Measurements from ENCODE around the gene GLDN. TPM values are rescaled to one million over a fixed set of nuclear protein-coding genes. Genes with fewer than 3 reads are reported as not detected.

The GLDN gene
- total RNA-seq, 1 donor from 2014 or later, result 4.8 TPM

GRCh38 chr15:51387699-51388041 is 46.2 kb downstream of the GLDN start:
- H3K27ac ChIP-seq (replicated peaks), result no peak overlapping the region
- DNase-seq, result no peak
- no peaks in the 10 kb centered on the region for H3K4me1 ChIP-seq
- no peaks in the 10 kb centered on the region for H3K36me3 ChIP-seq
- no peaks in the 10 kb centered on the region for H3K9me3 ChIP-seq (replicated peaks)
- TF ChIP-seq, protein P1, sequence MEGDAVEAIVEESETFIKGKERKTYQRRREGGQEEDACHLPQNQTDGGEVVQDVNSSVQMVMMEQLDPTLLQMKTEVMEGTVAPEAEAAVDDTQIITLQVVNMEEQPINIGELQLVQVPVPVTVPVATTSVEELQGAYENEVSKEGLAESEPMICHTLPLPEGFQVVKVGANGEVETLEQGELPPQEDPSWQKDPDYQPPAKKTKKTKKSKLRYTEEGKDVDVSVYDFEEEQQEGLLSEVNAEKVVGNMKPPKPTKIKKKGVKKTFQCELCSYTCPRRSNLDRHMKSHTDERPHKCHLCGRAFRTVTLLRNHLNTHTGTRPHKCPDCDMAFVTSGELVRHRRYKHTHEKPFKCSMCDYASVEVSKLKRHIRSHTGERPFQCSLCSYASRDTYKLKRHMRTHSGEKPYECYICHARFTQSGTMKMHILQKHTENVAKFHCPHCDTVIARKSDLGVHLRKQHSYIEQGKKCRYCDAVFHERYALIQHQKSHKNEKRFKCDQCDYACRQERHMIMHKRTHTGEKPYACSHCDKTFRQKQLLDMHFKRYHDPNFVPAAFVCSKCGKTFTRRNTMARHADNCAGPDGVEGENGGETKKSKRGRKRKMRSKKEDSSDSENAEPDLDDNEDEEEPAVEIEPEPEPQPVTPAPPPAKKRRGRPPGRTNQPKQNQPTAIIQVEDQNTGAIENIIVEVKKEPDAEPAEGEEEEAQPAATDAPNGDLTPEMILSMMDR (IDR thresholded peaks at IDR 0.05; ENCODE audit: borderline replicate concordance), result no peak
- no peak overlapping the region for H3K4me3 ChIP-seq
- peaks cover 13% of the 10 kb centered on the region for H3K27me3 ChIP-seq (ENCODE audit: low read depth)
- intact Hi-C loops (cut with micrococcal nuclease), result loop anchor here (10.0 kb wide), 1 partner anchor 223 kb away; no protein-coding TSS in a partner anchor

- intact Hi-C loops (cut with micrococcal nuclease), result loop anchor here (10.0 kb wide), 1 partner anchor 224 kb away; no protein-coding TSS in a partner anchor
- peaks cover 13% of the 10 kb centered on the region for H3K27me3 ChIP-seq (ENCODE audit: low read depth)
- TF ChIP-seq, protein P1 (IDR thresholded peaks at IDR 0.05; ENCODE audit: borderline replicate concordance), result no peak
These were observed 47.3 kb downstream of the GLDN start for GRCh38 chr15:51388726-51389125.

DNA sequence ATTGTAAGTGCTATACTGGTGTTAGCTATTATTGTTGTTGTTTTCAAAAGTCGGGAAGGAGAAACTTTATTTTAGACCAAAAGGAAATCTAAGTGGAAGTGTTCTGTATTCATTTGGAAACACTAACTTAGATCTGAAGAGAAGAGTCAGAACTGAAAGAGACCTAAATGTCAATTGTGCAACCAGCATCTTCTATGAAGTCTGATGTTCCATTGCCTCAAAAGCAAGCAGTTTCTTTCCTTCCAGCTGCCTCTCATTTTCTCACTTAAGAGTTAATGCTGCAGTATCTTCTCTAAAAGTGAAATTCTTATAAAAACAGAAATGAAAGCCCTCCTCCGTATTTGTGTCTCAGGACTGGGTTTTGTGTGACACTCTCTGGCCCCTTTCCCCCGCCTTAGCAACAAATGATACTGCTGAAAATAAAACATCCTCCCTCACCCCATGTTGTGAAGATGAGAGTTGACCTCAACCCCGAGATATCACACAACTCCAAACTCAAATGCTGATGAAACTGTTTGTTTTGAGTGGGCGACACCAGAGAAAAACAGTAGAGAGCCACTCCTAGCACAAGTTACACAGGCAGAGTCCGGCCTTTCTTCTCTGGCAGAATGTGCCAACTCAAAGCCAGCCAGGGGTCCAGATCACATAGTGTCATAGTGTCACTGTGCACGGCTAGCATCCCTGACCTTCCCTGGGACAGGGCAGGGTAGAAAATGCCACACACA is 48.9 kb downstream of the GLDN start:
- Histone ChIP-seq H3K36me3 (no peaks in the 10 kb centered on the region), H3K4me3 (no peak overlapping the region), H3K27ac (replicated peaks) (no peak overlapping the region), H3K9me3 (replicated peaks) (no peaks in the 10 kb centered on the region), H3K4me1 (no peaks in the 10 kb centered on the region), H3K27me3 (ENCODE audit: low read depth) (no peaks in the 10 kb centered on the region)
- TF ChIP-seq, protein P1 (IDR thresholded peaks at IDR 0.05; ENCODE audit: borderline replicate concordance), result no peak
- intact Hi-C loops (cut with micrococcal nuclease), result no loop called here
- DNase-seq, result no peak

More at GRCh38 chr15:51388726-51389125, 47.3 kb downstream of the GLDN start:
- no peak overlapping the region for H3K4me3 ChIP-seq
- DNase-seq, result no peak
- no peaks in the 10 kb centered on the region for H3K9me3 ChIP-seq (replicated peaks)
- H3K27ac ChIP-seq (replicated peaks), result no peak overlapping the region
- no peaks in the 10 kb centered on the region for H3K4me1 ChIP-seq
- H3K36me3 ChIP-seq, result no peaks in the 10 kb centered on the region

GRCh38 chr15:51390966-51391422 is 49.5 kb downstream of the GLDN start:
- Histone ChIP-seq H3K27ac (replicated peaks) (no peak overlapping the region), H3K9me3 (replicated peaks) (no peaks in the 10 kb centered on the region), H3K36me3 (no peaks in the 10 kb centered on the region), H3K27me3 (ENCODE audit: low read depth) (no peaks in the 10 kb centered on the region), H3K4me3 (no peak overlapping the region), H3K4me1 (no peaks in the 10 kb centered on the region)
- intact Hi-C loops (cut with micrococcal nuclease), result no loop called here
- TF ChIP-seq, protein P1 (IDR thresholded peaks at IDR 0.05; ENCODE audit: borderline replicate concordance), result no peak
- no peak for DNase-seq

- H3K4me3 ChIP-seq, result no peak overlapping the region
- no peaks in the 10 kb centered on the region for H3K36me3 ChIP-seq
- no peaks in the 10 kb centered on the region for H3K9me3 ChIP-seq (replicated peaks)
- TF ChIP-seq, protein P1 (IDR thresholded peaks at IDR 0.05; ENCODE audit: borderline replicate concordance), result no peak
- H3K27ac ChIP-seq (replicated peaks), result no peak overlapping the region
- H3K4me1 ChIP-seq, result no peaks in the 10 kb centered on the region
- DNase-seq, result no peak
- H3K27me3 ChIP-seq (ENCODE audit: low read depth), result peaks cover 12% of the 10 kb centered on the region
- intact Hi-C loops (cut with micrococcal nuclease), result no loop called here
These were observed 55.5 kb downstream of the GLDN start for GRCh38 chr15:51396921-51397320.

Data from left ventricle myocardium inferior (tissue), 1 donor.